HCT116 (cell line): ENCODE data around the gene PCIF1. TPM values are rescaled to one million over a fixed set of nuclear protein-coding genes. Genes with fewer than 3 reads are reported as not detected.
A peak's percentile ranks its signal among the peaks of the same experiment; 100 is the strongest.

Experiments
- ATAC-seq: fragments of 200-7000 bp; cut with Tn5 transposase; 2 replicates; pipeline ENCODE4 v1.9.1; 2020; ENCODE audit warnings: mild to moderate bottlenecking, moderate library complexity
- BruUV-seq: library from RNA; stranded (reverse); fragments of 400-500 nt; replicated peaks from 2 replicates; lab custom pipeline; 2021; lab: Mats Ljungman, UMichigan
- CTCF ChIA-PET: fragments of 300-600 bp; sonication (Branson Sonifier 250); formaldehyde crosslinking; loops from one replicate; lab custom pipeline; 2021; ENCODE audit warnings: antibody characterized with exemption; lab: Charles Lee
- POLR2A ChIA-PET: fragments of 300-600, 350-600 bp; sonication (Branson Sonifier 250); formaldehyde crosslinking; loops from one replicate; lab custom pipeline; 2021; ENCODE audit warnings: antibody characterized with exemption; lab: Charles Lee
- RAD21 ChIA-PET, 2 experiments: fragments of 300-600 bp; sonication (Branson Sonifier 250); formaldehyde crosslinking; loops; one replicate each; lab custom pipeline; 2023; ENCODE audit warnings: low total read pairs in 2 of 2; ENCODE audit not compliant: uncharacterized antibody in 2 of 2, unreplicated experiment in 2 of 2, low non-redundant PET in 1 of 2; lab: Charles Lee
- DNase-seq: peaks from one replicate; pipeline ENCODE4 v3.0.0-alpha.2; 2010; ENCODE audit warnings: low read depth, low spot score
- H2AFZ ChIP-seq: fragments of 200-600 bp; shearing (Covaris generic), sonication (generic); 2 replicates; pipeline ENCODE4 v1.6.1; 2017; ENCODE audit warnings: low read depth, mixed run types, mixed read lengths, antibody characterized with exemption, low read length; ENCODE audit not compliant: poor library complexity, severe bottlenecking
- H3K27ac ChIP-seq: 2 replicates; pipeline ENCODE4 v1.5.1; 2012; ENCODE audit warnings: low read depth, low read length
- H3K27me3 ChIP-seq: fragments of 200-600 bp; sonication (generic); 2 replicates; pipeline ENCODE4 v1.6.1; 2016; ENCODE audit warnings: mixed run types, low read length, mixed read lengths; ENCODE audit not compliant: insufficient read depth
- H3K36me3 ChIP-seq, 2 experiments: fragments of 200-500 bp in 1 of 2; fragments of 200-600 bp in 1 of 2; sonication (Bioruptor generic) in 1 of 2; sonication (generic) in 1 of 2; 2 replicates each; pipeline versions ENCODE4 v1.5.1 to v1.6.1; 2014 to 2016; ENCODE audit warnings: low read length in 2 of 2, inconsistent platforms in 1 of 2, mixed read lengths in 1 of 2, mixed run types in 1 of 2; ENCODE audit not compliant: insufficient read depth in 2 of 2, control insufficient read depth in 1 of 2
- H3K4me1 ChIP-seq, 2 experiments: fragments of 200-600 bp in 1 of 2; sonication (generic) in 1 of 2; 2 replicates each; pipeline versions ENCODE4 v1.5.1 to v1.6.1; 2012 to 2017; ENCODE audit warnings: low read length in 2 of 2, inconsistent platforms in 1 of 2, mild to moderate bottlenecking in 1 of 2, mixed read lengths in 1 of 2, mixed run types in 1 of 2, moderate library complexity in 1 of 2; ENCODE audit not compliant: insufficient read depth in 2 of 2, control insufficient read depth in 1 of 2
- H3K4me2 ChIP-seq: fragments of 200-600 bp; sonication (generic); 2 replicates; pipeline ENCODE4 v1.6.1; 2017; ENCODE audit warnings: mixed run types, low read length, mixed read lengths
- H3K4me3 ChIP-seq, 2 experiments: fragments of 200-600 bp in 1 of 2; sonication (generic) in 1 of 2; replicated peaks in 1 of 2; 2 replicates each; pipeline ENCODE4 v1.5.1; 2011 to 2016; ENCODE audit warnings: low read length in 2 of 2, control low read depth in 1 of 2, low read depth in 1 of 2, mild to moderate bottlenecking in 1 of 2, mixed read lengths in 1 of 2, mixed run types in 1 of 2
- H3K79me2 ChIP-seq: fragments of 200-600 bp; sonication (generic); 2 replicates; pipeline ENCODE4 v1.6.1; 2017; ENCODE audit warnings: mild to moderate bottlenecking, mixed run types, low read length, moderate library complexity, mixed read lengths; ENCODE audit not compliant: insufficient read depth
- H3K9ac ChIP-seq: fragments of 200-600 bp; sonication (generic); 2 replicates; pipeline ENCODE4 v1.6.1; 2016; ENCODE audit warnings: low read length, mixed read lengths
- H3K9me2 ChIP-seq: fragments of 200-600 bp; sonication (generic), shearing (Covaris generic); 2 replicates; pipeline ENCODE4 v1.6.1; 2017; ENCODE audit warnings: mixed run types, mild to moderate bottlenecking, moderate library complexity; ENCODE audit not compliant: insufficient read depth
- H3K9me3 ChIP-seq, 2 experiments: fragments of 200-500 bp in 1 of 2; fragments of 200-600 bp in 1 of 2; sonication (Bioruptor generic) in 1 of 2; sonication (generic) in 1 of 2; 2 replicates each; pipeline ENCODE4 v1.6.1; 2014 to 2017; ENCODE audit warnings: low read length in 2 of 2, mixed read lengths in 2 of 2, inconsistent platforms in 1 of 2, low read depth in 1 of 2, mild to moderate bottlenecking in 1 of 2, mixed run types in 1 of 2, moderate library complexity in 1 of 2; ENCODE audit not compliant: control insufficient read depth in 1 of 2, insufficient read depth in 1 of 2
- H4K20me1 ChIP-seq: fragments of 200-600 bp; sonication (generic), shearing (Covaris generic); 2 replicates; pipeline ENCODE4 v1.6.1; 2017; ENCODE audit warnings: mixed run types, mild to moderate bottlenecking, moderate library complexity; ENCODE audit not compliant: insufficient read depth
- CBX3 ChIP-seq: IDR thresholded peaks from 2 replicates; pipeline ENCODE4 v1.6.1; 2012; ENCODE audit warnings: low read depth
- CEBPB ChIP-seq: IDR thresholded peaks from 2 replicates; pipeline ENCODE4 v1.6.1; 2012; ENCODE audit warnings: low read depth
- CTCF ChIP-seq, 3 experiments: fragments of 200-600 bp in 1 of 3; sonication (generic) in 1 of 3; IDR thresholded peaks in 2 of 3; conservative IDR thresholded peaks in 1 of 3; 2 replicates each; pipeline ENCODE4 v1.5.1; 2012 to 2017; ENCODE audit warnings: low read depth in 2 of 3, low read length in 2 of 3, antibody characterized with exemption in 1 of 3, borderline replicate concordance in 1 of 3, control low read depth in 1 of 3, mild to moderate bottlenecking in 1 of 3, mixed read lengths in 1 of 3, mixed run types in 1 of 3, moderate library complexity in 1 of 3; ENCODE audit not compliant: insufficient read depth in 1 of 3
- ELF1 ChIP-seq: IDR thresholded peaks from 2 replicates; pipeline ENCODE4 v1.6.1; 2012; ENCODE audit warnings: low read depth, borderline replicate concordance
- SIN3A ChIP-seq: IDR thresholded peaks from 2 replicates; pipeline ENCODE4 v1.6.1; 2012; ENCODE audit warnings: low read depth
- SP1 ChIP-seq: IDR thresholded peaks from 2 replicates; pipeline ENCODE4 v1.6.1; 2012; ENCODE audit warnings: low read depth
- YY1 ChIP-seq: IDR thresholded peaks from 2 replicates; pipeline ENCODE4 v1.6.1; 2011; ENCODE audit warnings: low read length, low read depth, moderate library complexity, mild to moderate bottlenecking; ENCODE audit not compliant: insufficient replicate concordance; ENCODE audit errors: extremely low read depth
- ZBTB33 ChIP-seq: IDR thresholded peaks from 2 replicates; pipeline ENCODE4 v1.6.1; 2011; ENCODE audit warnings: mild to moderate bottlenecking, low read length, moderate library complexity; ENCODE audit not compliant: insufficient replicate concordance; ENCODE audit errors: extremely low read depth
- ZFX ChIP-seq: fragments of 450-650 bp; IDR thresholded peaks from 2 replicates; pipeline ENCODE4 v1.6.1; 2017
- intact Hi-C: fragments of 100-400 bp; cut with micrococcal nuclease; formaldehyde crosslinking; loops from 2 replicates; pipeline ENCODE4 v1.10.0; 2022
- total RNA-seq: library from RNA; stranded (reverse); gene quantifications from one replicate; pipeline ENCODE4 v1.2.1, GENCODE V29; 2021; ENCODE audit not compliant: unreplicated experiment

PCIF1 gene
- total RNA-seq, 1 experiment from 2014 or later, result 31.8 TPM

GRCh38 chr20:45944965-45945677, 10.6 kb downstream of the PCIF1 start:
- Histone ChIP-seq H3K27ac (no peak overlapping the region), H3K9me3 (no peaks in the 10 kb centered on the region), H3K79me2 (no peaks in the 10 kb centered on the region), H4K20me1 (no peaks in the 10 kb centered on the region), H3K9me2 (no peaks in the 10 kb centered on the region), H3K27me3 (no peaks in the 10 kb centered on the region), H3K4me2 (no peak overlapping the region), H2AFZ (no peak overlapping the region), H3K4me1 (peaks cover 0 to 4% of the 10 kb centered on the region in 2 experiments; a peak in 1 of 4 replicates), H3K36me3 (peaks cover 38 to 51% of the 10 kb centered on the region in 2 experiments; a peak in 3 of 4 replicates), H3K9ac (no peak overlapping the region), H3K4me3 (no peak overlapping the region)
- ChIA-PET POLR2A (no interaction called here), CTCF (no interaction called here), RAD21 (no interaction called here)
- ATAC-seq (no peak), DNase-seq (no peak)
- intact Hi-C loops, result no loop called here
- TF ChIP-seq YY1 (no peak), CTCF (IDR thresholded peaks at IDR 0.05 in 2 of 3, conservative IDR thresholded peaks at IDR 0.05 in 1 of 3; ENCODE audit: borderline replicate concordance in 1 of 3, insufficient read depth in 1 of 3, low read depth in 2 of 3, low read length in 2 of 3) (peak in 1 of 3 experiments; percentile 35; a peak in 2 of 6 replicates), ZBTB33 (no peak), CEBPB (no peak), ZFX (no peak), SIN3A (no peak), CBX3 (no peak), SP1 (no peak), ELF1 (no peak)
- no TSS peak for BruUV-seq
